Progenitor cell of endocrine pancreas (in vitro differentiated cells): ENCODE measurements around the gene AEN. TPM values are rescaled to one million over a fixed set of nuclear protein-coding genes. Genes with fewer than 3 reads are reported as not detected.

Experiments
- DNase-seq: peaks from one replicate; pipeline ENCODE4 v3.0.0; 2021; ENCODE audit warnings: low spot score; ENCODE audit not compliant: unreplicated experiment
- H3K27ac Mint-ChIP-seq: 2 replicates; pipeline ENCODE4 v1.8.0; 2021; ENCODE audit warnings: mild to moderate bottlenecking, moderate library complexity, mixed read lengths
- H3K27me3 Mint-ChIP-seq: 2 replicates; pipeline ENCODE4 v1.8.0; 2021; ENCODE audit warnings: mixed read lengths
- H3K36me3 Mint-ChIP-seq: 2 replicates; pipeline ENCODE4 v1.8.0; 2022; ENCODE audit warnings: mixed read lengths; ENCODE audit not compliant: insufficient read depth
- H3K4me1 Mint-ChIP-seq: 2 replicates; pipeline ENCODE4 v1.8.0; 2021; ENCODE audit warnings: low read depth, mixed read lengths
- H3K4me3 Mint-ChIP-seq: 2 replicates; pipeline ENCODE4 v1.8.0; 2021; ENCODE audit warnings: low read depth, mild to moderate bottlenecking, moderate library complexity, mixed read lengths
- H3K9me3 Mint-ChIP-seq: 2 replicates; pipeline ENCODE4 v1.8.0; 2021; ENCODE audit warnings: low read depth, mixed read lengths
- microRNA-seq: library from miRNA; unstranded; fragments of <30 nt; microRNA quantifications from one replicate; pipeline ENCODE4 v1.1.0, GENCODE V29; 2020; ENCODE audit warnings: borderline number of aligned reads; ENCODE audit not compliant: unreplicated experiment
- total RNA-seq: library from RNA; stranded (reverse); gene quantifications from 2 replicates; pipeline ENCODE4 v1.2.1, GENCODE V29; 2021
- TF ChIP-seq, protein P1 (sequence below): fragments of 200-600 bp; sonication (generic); IDR thresholded peaks from one replicate; pipeline ENCODE4 v1.5.0; 2021; ENCODE audit warnings: antibody characterized with exemption, mild to moderate bottlenecking; ENCODE audit not compliant: unreplicated experiment

Gene AEN
- total RNA-seq, 1 donor from 2014 or later: 28.2 TPM

DNA sequence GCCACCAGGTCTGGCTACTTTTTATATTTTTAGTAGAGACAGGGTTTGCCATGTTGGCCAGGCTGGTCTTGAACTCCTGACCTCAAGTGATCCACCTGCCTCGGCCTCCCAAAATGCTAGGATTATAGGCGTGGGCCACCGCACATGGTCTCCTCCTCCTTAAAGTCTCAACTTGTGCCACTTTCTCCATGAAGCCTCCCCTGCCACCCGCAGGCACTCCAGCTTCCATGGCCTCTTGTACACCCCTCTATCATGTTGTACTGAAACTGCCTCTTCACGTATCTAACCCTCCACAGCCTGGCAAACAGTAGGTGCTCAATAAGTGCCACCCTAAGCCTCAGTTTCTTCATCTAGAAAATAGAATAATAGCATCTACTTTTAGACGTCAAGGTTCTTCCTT lies 57.6 kb downstream of the AEN start:
- H3K27me3 Mint-ChIP-seq: peaks cover 18% of the 10 kb centered on the region
- no peaks in the 10 kb centered on the region for H3K9me3 Mint-ChIP-seq
- H3K27ac Mint-ChIP-seq: no peak overlapping the region
- no peaks in the 10 kb centered on the region for H3K36me3 Mint-ChIP-seq
- H3K4me1 Mint-ChIP-seq: no peaks in the 10 kb centered on the region
- TF ChIP-seq, protein P1, sequence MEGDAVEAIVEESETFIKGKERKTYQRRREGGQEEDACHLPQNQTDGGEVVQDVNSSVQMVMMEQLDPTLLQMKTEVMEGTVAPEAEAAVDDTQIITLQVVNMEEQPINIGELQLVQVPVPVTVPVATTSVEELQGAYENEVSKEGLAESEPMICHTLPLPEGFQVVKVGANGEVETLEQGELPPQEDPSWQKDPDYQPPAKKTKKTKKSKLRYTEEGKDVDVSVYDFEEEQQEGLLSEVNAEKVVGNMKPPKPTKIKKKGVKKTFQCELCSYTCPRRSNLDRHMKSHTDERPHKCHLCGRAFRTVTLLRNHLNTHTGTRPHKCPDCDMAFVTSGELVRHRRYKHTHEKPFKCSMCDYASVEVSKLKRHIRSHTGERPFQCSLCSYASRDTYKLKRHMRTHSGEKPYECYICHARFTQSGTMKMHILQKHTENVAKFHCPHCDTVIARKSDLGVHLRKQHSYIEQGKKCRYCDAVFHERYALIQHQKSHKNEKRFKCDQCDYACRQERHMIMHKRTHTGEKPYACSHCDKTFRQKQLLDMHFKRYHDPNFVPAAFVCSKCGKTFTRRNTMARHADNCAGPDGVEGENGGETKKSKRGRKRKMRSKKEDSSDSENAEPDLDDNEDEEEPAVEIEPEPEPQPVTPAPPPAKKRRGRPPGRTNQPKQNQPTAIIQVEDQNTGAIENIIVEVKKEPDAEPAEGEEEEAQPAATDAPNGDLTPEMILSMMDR: no peak
- no peak overlapping the region for H3K4me3 Mint-ChIP-seq
- DNase-seq: no peak

DNA sequence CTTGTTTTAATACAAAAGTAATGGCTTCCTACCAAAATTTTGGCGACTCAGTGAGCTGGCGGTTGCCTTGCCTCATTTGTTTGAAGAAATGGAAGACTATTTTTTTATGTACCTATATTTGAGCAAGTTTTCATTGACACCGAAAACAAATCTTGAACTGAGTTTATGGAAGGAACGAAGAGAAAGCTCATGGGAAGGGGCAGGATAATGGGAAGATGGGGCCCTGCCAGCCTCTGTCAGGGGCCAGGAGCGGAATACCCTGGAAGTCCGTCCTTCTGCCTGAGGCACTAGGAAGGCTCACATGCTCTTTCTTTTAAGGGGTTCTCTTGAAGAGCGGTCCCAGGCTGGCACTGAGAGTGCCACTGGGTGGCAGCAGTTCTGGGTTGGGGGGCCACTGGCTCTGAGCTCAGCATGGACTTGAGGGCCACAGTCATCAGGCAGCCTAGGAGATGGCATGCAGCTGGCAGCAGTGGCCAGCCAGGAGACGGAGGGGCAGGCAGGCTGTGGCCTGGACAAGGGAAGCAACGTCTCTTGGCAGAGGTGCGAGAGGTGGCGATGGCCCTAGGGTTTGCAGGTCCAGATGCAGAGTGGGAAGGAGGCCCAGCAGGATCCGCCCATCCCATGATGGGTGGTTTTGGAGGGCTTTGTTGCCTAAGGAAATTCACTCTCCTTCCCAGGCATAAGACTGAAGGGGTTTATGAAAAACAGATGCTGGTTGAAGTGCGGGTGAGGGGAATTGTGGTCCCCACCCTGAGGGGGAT lies 59.3 kb downstream of the AEN start:
- peaks cover 20% of the 10 kb centered on the region for H3K27me3 Mint-ChIP-seq
- H3K36me3 Mint-ChIP-seq: no peaks in the 10 kb centered on the region
- no peak for DNase-seq
- H3K4me3 Mint-ChIP-seq: no peak overlapping the region
- H3K4me1 Mint-ChIP-seq: no peaks in the 10 kb centered on the region
- H3K9me3 Mint-ChIP-seq: no peaks in the 10 kb centered on the region
- TF ChIP-seq, protein P1: no peak
- H3K27ac Mint-ChIP-seq: no peak overlapping the region

DNA sequence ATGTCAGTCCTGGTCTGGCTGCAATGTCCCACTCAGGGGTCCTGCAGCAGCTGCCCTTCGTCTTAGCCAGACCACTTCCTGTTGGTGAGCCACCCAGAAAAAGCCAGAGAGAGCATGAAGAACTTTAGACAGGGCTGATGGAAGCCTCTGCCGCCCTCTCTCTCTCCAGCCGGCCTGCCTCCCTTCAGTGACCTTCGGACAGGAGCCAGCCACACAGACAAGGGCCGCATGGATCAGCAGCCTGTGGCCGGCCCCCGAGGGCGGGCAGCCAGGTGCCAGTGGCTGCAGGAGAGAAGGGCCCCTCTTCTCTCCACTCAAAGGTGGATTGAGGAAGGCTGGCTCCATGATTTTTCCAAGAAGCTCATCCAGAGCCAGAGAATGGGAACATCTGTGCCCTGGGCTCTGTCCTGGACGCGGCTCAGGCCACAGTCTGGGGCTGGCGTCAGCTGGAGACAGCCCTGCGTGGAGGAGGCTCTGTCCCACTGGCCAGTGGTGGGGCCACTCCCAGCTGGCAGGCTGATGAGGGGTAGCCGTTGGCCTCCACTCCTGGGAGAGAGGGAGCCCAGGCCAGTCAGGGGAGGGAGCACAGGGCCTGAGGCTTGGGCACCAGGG lies 60.6 kb downstream of the AEN start:
- TF ChIP-seq, protein P1: no peak
- H3K27me3 Mint-ChIP-seq: peaks cover 21% of the 10 kb centered on the region
- no peak for DNase-seq
- no peak overlapping the region for H3K4me3 Mint-ChIP-seq
- no peaks in the 10 kb centered on the region for H3K36me3 Mint-ChIP-seq
- H3K9me3 Mint-ChIP-seq: no peaks in the 10 kb centered on the region
- H3K27ac Mint-ChIP-seq: no peak overlapping the region
- H3K4me1 Mint-ChIP-seq: no peaks in the 10 kb centered on the region

Small RNA genes lying within 50 kb of the gene (microRNA-seq; reads per million reads assigned to microRNA genes)
- gene MIR1179 (108 reads per million, percentile 55 among the genes with 10 or more reads in this experiment), gene MIR3529 (not detected), gene MIR7-2 (not detected)

Other genes starting within 250 kb of the AEN start
- gene MRPL46, start 154.0 kb upstream of the AEN start, total RNA-seq: 21.0 and 24.9 TPM in 2 replicates
- 40.8 and 43.1 TPM in 2 replicates for gene MRPS11, start 153.6 kb upstream of the AEN start, total RNA-seq
- gene DET1, start 74.7 kb upstream of the AEN start, total RNA-seq: 11.7 and 11.8 TPM in 2 replicates
- gene ISG20, start 17.7 kb downstream of the AEN start, total RNA-seq: 3.1 and 4.3 TPM in 2 replicates
- 0.93 and 2.0 TPM in 2 replicates for gene ACAN, start 182.1 kb downstream of the AEN start, total RNA-seq